ENCODE measurements around the gene WNT7B.

WNT7B gene

GRCh38 chr22:45871721-45872120 lies 105.2 kb downstream of the WNT7B start:
- H3K79me2 ChIP-seq (ENCODE audit: insufficient read depth, low read depth): no peaks in the 10 kb centered on the region
- no peak overlapping the region for H3K27ac ChIP-seq
- TF ChIP-seq CTCF (conservative IDR thresholded peaks at IDR 0.05; ENCODE audit: low read depth, low read length): no peak
- H3K4me1 ChIP-seq (ENCODE audit: low read depth, poor library complexity, severe bottlenecking): no peaks in the 10 kb centered on the region
- H3K4me3 ChIP-seq (IDR thresholded peaks at IDR 0.05; ENCODE audit: insufficient read depth, low read depth, low read length): no peak overlapping the region
- H3K27me3 ChIP-seq (ENCODE audit: insufficient read depth, low read depth): peaks cover 9% of the 10 kb centered on the region; the same call in 1 of the 2 replicates
- H3K9ac ChIP-seq: no peak overlapping the region
- H3K4me2 ChIP-seq: no peak overlapping the region
- H4K20me1 ChIP-seq (ENCODE audit: insufficient read depth): no peaks in the 10 kb centered on the region
- no peak overlapping the region for H2AFZ ChIP-seq (ENCODE audit: low read depth)
- no peaks in the 10 kb centered on the region for H3K36me3 ChIP-seq (ENCODE audit: insufficient read depth)
